K562 (cell line): ENCODE results near the gene USP24. TPM values are rescaled to one million over a fixed set of nuclear protein-coding genes. Genes with fewer than 3 reads are reported as not detected.

Source experiments
- ATAC-seq: fragments of 200-7000 bp; cut with Tn5 transposase; 3 replicates; pipeline ENCODE4 v1.9.1; 2020; ENCODE audit warnings: moderate library complexity
- BruUV-seq: library from RNA; stranded (reverse); fragments of 400-500 nt; replicated peaks from 2 replicates; lab custom pipeline; 2021; lab: Mats Ljungman, UMichigan
- CTCF ChIA-PET: fragments of 300-600 bp; formaldehyde crosslinking; extraction: SDS; loops from one replicate; lab custom pipeline; 2021; ENCODE audit warnings: low intra/inter-chr PET ratio; lab: Yijun Ruan, JAX
- POLR2A ChIA-PET: fragments of 300-600, 350-650 bp; sonication (Branson Sonifier 250); formaldehyde crosslinking; extraction: SDS; loops from one replicate; lab custom pipeline; 2021; ENCODE audit warnings: antibody characterized with exemption, inconsistent platforms; lab: Yijun Ruan, JAX
- DNase-seq, 4 experiments: peaks; one replicate each; pipeline versions ENCODE4 v3.0.0 to v3.0.0-alpha.2; 2011 to 2018; ENCODE audit warnings: low spot score in 3 of 4, mixed read lengths in 3 of 4; ENCODE audit errors: extremely low read depth in 1 of 4
- FAIRE-seq: peaks from 2 replicates; lab custom pipeline; 2011; peaks lifted over from hg19 to GRCh38; lab: Jason Lieb, UNC
- H2AFZ ChIP-seq: 2 replicates; pipeline ENCODE4 v1.6.0; 2011; ENCODE audit warnings: low read depth, low read length, control low read depth, inconsistent platforms
- H3K27ac ChIP-seq: fragments of 200-600 bp; 3 replicates; pipeline ENCODE4 v1.8.0; 2011; ENCODE audit warnings: low read depth, mild to moderate bottlenecking, control low read depth, inconsistent platforms, low read length, moderate library complexity, mixed read lengths; ENCODE audit errors: extremely low read depth
- H3K27me3 ChIP-seq, 2 experiments: fragments of 300-600 bp in 1 of 2; 2 replicates in 1 of 2; 3 replicates in 1 of 2; pipeline versions ENCODE4 v1.6.0 to v1.8.0; 2011; ENCODE audit warnings: inconsistent platforms in 2 of 2, low read length in 2 of 2, mild to moderate bottlenecking in 1 of 2, mixed read lengths in 1 of 2, moderate library complexity in 1 of 2; ENCODE audit not compliant: control insufficient read depth in 2 of 2, insufficient read depth in 2 of 2
- H3K36me3 ChIP-seq: fragments of 300-600 bp; 3 replicates; pipeline ENCODE4 v1.8.0; 2011; ENCODE audit warnings: mild to moderate bottlenecking, low read length, inconsistent platforms; ENCODE audit not compliant: control insufficient read depth, insufficient read depth
- H3K4me1 ChIP-seq, 2 experiments: fragments of 200-600 bp in 1 of 2; replicated peaks in 1 of 2; 2 replicates in 1 of 2; 3 replicates in 1 of 2; pipeline versions ENCODE4 v1.5.1 to v1.8.0; 2011; ENCODE audit warnings: inconsistent platforms in 2 of 2, low read length in 2 of 2, mild to moderate bottlenecking in 1 of 2, mixed read lengths in 1 of 2, moderate library complexity in 1 of 2; ENCODE audit not compliant: control insufficient read depth in 2 of 2, insufficient read depth in 2 of 2
- H3K4me2 ChIP-seq: 2 replicates; pipeline ENCODE4 v1.6.1; 2011; ENCODE audit warnings: low read length, control low read depth, inconsistent platforms, mixed read lengths; ENCODE audit not compliant: insufficient read depth
- H3K4me3 ChIP-seq: fragments of 200-600 bp; sonication (generic), shearing (Covaris generic); 2 replicates; pipeline ENCODE4 v1.5.1; 2016; ENCODE audit warnings: control low read depth, inconsistent platforms
- H3K79me2 ChIP-seq: fragments of 200-600 bp; 3 replicates; pipeline ENCODE4 v1.8.0; 2011; ENCODE audit warnings: low read length, inconsistent platforms; ENCODE audit not compliant: control insufficient read depth, insufficient read depth
- H3K9ac ChIP-seq, 2 experiments: 2 replicates each; pipeline versions ENCODE4 v1.6.0 to v1.6.1; 2011; ENCODE audit warnings: low read depth in 2 of 2, low read length in 2 of 2, control low read depth in 1 of 2, inconsistent platforms in 1 of 2, mild to moderate bottlenecking in 1 of 2, mixed read lengths in 1 of 2; ENCODE audit not compliant: insufficient read depth in 1 of 2
- H3K9me1 ChIP-seq: one replicate; pipeline ENCODE4 v1.6.0; 2011; ENCODE audit warnings: inconsistent platforms, mild to moderate bottlenecking, low read length, moderate library complexity; ENCODE audit not compliant: control insufficient read depth, insufficient read depth
- H3K9me3 ChIP-seq: replicated peaks from 2 replicates; pipeline ENCODE4 v1.5.1; 2011; ENCODE audit warnings: low read depth, low read length, inconsistent platforms; ENCODE audit not compliant: control insufficient read depth, insufficient read depth
- H4K20me1 ChIP-seq: replicated peaks from 2 replicates; pipeline ENCODE4 v1.6.1; 2011; ENCODE audit warnings: low read length, inconsistent platforms, mixed read lengths; ENCODE audit not compliant: control insufficient read depth, insufficient read depth
- CBFA2T2 ChIP-seq: fragments of 450-650 bp; conservative IDR thresholded peaks from 2 replicates; pipeline ENCODE4 v1.6.1; 2017; ENCODE audit warnings: mild to moderate bottlenecking
- DPF2 ChIP-seq: fragments of 450-650 bp; IDR thresholded peaks from 2 replicates; pipeline ENCODE4 v1.6.1; 2016
- L3MBTL2 ChIP-seq: fragments of 450-650 bp; IDR thresholded peaks from 2 replicates; pipeline ENCODE4 v1.6.1; 2016; ENCODE audit warnings: mild to moderate bottlenecking, moderate library complexity
- MIER1 ChIP-seq: fragments of 450-650 bp; IDR thresholded peaks from 2 replicates; pipeline ENCODE4 v1.6.1; 2016; ENCODE audit warnings: antibody characterized with exemption, mild to moderate bottlenecking, low read depth
- NEUROD1 ChIP-seq: fragments of 150-350 bp; IDR thresholded peaks from 2 replicates; pipeline ENCODE4 v1.6.1; 2014; ENCODE audit warnings: borderline replicate concordance, low read length, low read depth; ENCODE audit not compliant: partially characterized antibody
- NR1H2 ChIP-seq: sonication (generic); formaldehyde crosslinking; IDR thresholded peaks from 2 replicates; pipeline ENCODE4 v1.4.0; 2020; ENCODE audit warnings: mild to moderate bottlenecking, missing genetic modification reagents
- RBM34 ChIP-seq: fragments of 200-400 bp; formaldehyde crosslinking; IDR thresholded peaks from 2 replicates; pipeline ENCODE4 v1.6.1; 2018; ENCODE audit warnings: low read length, borderline replicate concordance; ENCODE audit not compliant: insufficient read depth
- SAFB ChIP-seq: fragments of 200-400 bp; formaldehyde crosslinking; IDR thresholded peaks from 2 replicates; pipeline ENCODE4 v1.6.1; 2017; ENCODE audit warnings: low read depth, low read length, borderline replicate concordance
- TAF9B ChIP-seq: fragments of 450-650 bp; IDR thresholded peaks from 2 replicates; pipeline ENCODE4 v1.6.1; 2018; ENCODE audit warnings: mild to moderate bottlenecking; ENCODE audit not compliant: partially characterized antibody
- TSHZ1 ChIP-seq: fragments of 250-450 bp; sonication (Bioruptor Pico); IDR thresholded peaks from 2 replicates; pipeline ENCODE4 v1.4.0; 2020; ENCODE audit warnings: mild to moderate bottlenecking, moderate library complexity
- ZNF316 ChIP-seq: fragments of 450-650 bp; IDR thresholded peaks from 2 replicates; pipeline ENCODE4 v1.6.1; 2016
- ZNF589 ChIP-seq: fragments of 200-800 bp; sonication (Bioruptor generic); IDR thresholded peaks from 2 replicates; pipeline ENCODE4 v1.6.1; 2016; ENCODE audit warnings: low read depth, missing genetic modification characterization, missing compliant biosample characterization
- ZNF79 ChIP-seq: fragments of 250-450 bp; sonication (Bioruptor Pico); IDR thresholded peaks from 2 replicates; pipeline ENCODE4 v1.4.0; 2020; ENCODE audit warnings: low read depth, mild to moderate bottlenecking, moderate library complexity
- in situ Hi-C: fragments of 300-500 bp; cut with MboI; formaldehyde crosslinking; loops from 4 replicates; pipeline ENCODE4 v1.15.0; 2018; ENCODE audit warnings: inconsistent platforms, mixed read lengths
- intact Hi-C: fragments of 100-400 bp; cut with micrococcal nuclease; formaldehyde crosslinking; loops from 2 replicates; pipeline ENCODE4 v1.14.2; 2022
- polyA plus RNA-seq, 8 experiments: library from polyadenylated mRNA; depleted of rRNA in 4 of 8; stranded (reverse) in 5 of 8; unstranded in 3 of 8; fragments of >200 nt; fragmentation: Nextera tagmentation in 2 of 8; fragmentation: Illumina TruSeq in 1 of 8; extraction: Ambion mirVana in 2 of 8; extraction: Trizol in 1 of 8; gene quantifications; 2 replicates each; pipeline versions ENCODE4 v1.2.1 to v1.2.3, GENCODE V29; 2011 to 2014; ENCODE audit warnings: inconsistent platforms in 1 of 8, missing spikeins in 1 of 8
- total RNA-seq, 7 experiments: library from RNA; depleted of rRNA in 6 of 7; stranded (reverse); fragments of >200 nt in 6 of 7; fragmentation: Illumina TruSeq in 2 of 7; extraction: Trizol in 2 of 7; gene quantifications; 2 replicates each; pipeline versions ENCODE4 v1.2.1 to v1.2.3, GENCODE V29; 2011 to 2021; ENCODE audit warnings: low replicate concordance in 1 of 7
- TF ChIP-seq, protein P1 (sequence below): fragments of 450-650 bp; IDR thresholded peaks from 2 replicates; pipeline ENCODE4 v1.6.1; 2017; ENCODE audit warnings: antibody characterized with exemption, mild to moderate bottlenecking

USP24 gene
- total and polyA plus RNA-seq, 9 of the 15 experiments (the other 6 are each of a cell fraction or from before 2014, with no cell fraction given): 7.7 to 62.6 (median 36.8) TPM

- peaks cover 82% of the 10 kb centered on the region for H3K36me3 ChIP-seq
- no peaks in the 10 kb centered on the region for H4K20me1 ChIP-seq
- DNase-seq (no peak), ATAC-seq (peak; percentile 40; the same call in 2 of the 3 replicates), FAIRE-seq (peak; percentile 6)
- H3K9me3 ChIP-seq: no peaks in the 10 kb centered on the region
- H3K27me3 ChIP-seq: no peaks in the 10 kb centered on the region
- no peak overlapping the region for H3K4me2 ChIP-seq
- no TSS peak for BruUV-seq
- intact Hi-C loops: no loop called here
- in situ Hi-C loops: loop anchor here (25.0 kb wide), 1 partner anchor 1439 kb away; the partner anchor contains the start of gene PLPP3
- CTCF ChIA-PET: no interaction called here
- no peak overlapping the region for H2AFZ ChIP-seq
- H3K27ac ChIP-seq: no peak overlapping the region; the same call in 2 of the 3 replicates
- H3K4me1 ChIP-seq: peaks cover 0 to 3% of the 10 kb centered on the region in 2 experiments; a peak in 1 of 5 replicates
- POLR2A ChIA-PET: interaction anchor here (0.8 to 2.8 kb wide), 6 partner anchors 11 to 138 kb away, joined by 4 to 10 read pairs (median 5); no protein-coding TSS in a partner anchor
- H3K4me3 ChIP-seq: no peak overlapping the region
- H3K9ac ChIP-seq: no peak overlapping the region
- no peaks in the 10 kb centered on the region for H3K9me1 ChIP-seq
- H3K79me2 ChIP-seq: no peaks in the 10 kb centered on the region
- 0 out of 2 replicates have a peak, but pooled peaks have one; percentile 12 for TF ChIP-seq DPF2
- TF ChIP-seq CBFA2T2: no peak
- no peak for TF ChIP-seq MIER1
- no peak for TF ChIP-seq RBM34
- no peak for TF ChIP-seq SAFB
- no peak for TF ChIP-seq ZNF79 (CRISPR knock-in tag)
- TF ChIP-seq NR1H2 (CRISPR knock-in tag): no peak
- no peak for TF ChIP-seq TSHZ1
- TF ChIP-seq NEUROD1: no peak
- TF ChIP-seq ZNF316: 0 out of 2 replicates have a peak, but pooled peaks have one; percentile 19
- TF ChIP-seq, protein P1, sequence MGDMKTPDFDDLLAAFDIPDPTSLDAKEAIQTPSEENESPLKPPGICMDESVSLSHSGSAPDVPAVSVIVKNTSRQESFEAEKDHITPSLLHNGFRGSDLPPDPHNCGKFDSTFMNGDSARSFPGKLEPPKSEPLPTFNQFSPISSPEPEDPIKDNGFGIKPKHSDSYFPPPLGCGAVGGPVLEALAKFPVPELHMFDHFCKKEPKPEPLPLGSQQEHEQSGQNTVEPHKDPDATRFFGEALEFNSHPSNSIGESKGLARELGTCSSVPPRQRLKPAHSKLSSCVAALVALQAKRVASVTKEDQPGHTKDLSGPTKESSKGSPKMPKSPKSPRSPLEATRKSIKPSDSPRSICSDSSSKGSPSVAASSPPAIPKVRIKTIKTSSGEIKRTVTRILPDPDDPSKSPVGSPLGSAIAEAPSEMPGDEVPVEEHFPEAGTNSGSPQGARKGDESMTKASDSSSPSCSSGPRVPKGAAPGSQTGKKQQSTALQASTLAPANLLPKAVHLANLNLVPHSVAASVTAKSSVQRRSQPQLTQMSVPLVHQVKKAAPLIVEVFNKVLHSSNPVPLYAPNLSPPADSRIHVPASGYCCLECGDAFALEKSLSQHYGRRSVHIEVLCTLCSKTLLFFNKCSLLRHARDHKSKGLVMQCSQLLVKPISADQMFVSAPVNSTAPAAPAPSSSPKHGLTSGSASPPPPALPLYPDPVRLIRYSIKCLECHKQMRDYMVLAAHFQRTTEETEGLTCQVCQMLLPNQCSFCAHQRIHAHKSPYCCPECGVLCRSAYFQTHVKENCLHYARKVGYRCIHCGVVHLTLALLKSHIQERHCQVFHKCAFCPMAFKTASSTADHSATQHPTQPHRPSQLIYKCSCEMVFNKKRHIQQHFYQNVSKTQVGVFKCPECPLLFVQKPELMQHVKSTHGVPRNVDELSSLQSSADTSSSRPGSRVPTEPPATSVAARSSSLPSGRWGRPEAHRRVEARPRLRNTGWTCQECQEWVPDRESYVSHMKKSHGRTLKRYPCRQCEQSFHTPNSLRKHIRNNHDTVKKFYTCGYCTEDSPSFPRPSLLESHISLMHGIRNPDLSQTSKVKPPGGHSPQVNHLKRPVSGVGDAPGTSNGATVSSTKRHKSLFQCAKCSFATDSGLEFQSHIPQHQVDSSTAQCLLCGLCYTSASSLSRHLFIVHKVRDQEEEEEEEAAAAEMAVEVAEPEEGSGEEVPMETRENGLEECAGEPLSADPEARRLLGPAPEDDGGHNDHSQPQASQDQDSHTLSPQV: 0 out of 2 replicates have a peak, but pooled peaks have one; percentile 32
- TF ChIP-seq TAF9B: no peak
- no peak for TF ChIP-seq ZNF589
- TF ChIP-seq L3MBTL2: no peak
Observed at GRCh38 chr1:55148676-55149075, 66.5 kb downstream of the USP24 start.
